NCI-H345 treated with DMSO at 0.1 percent for 48 hours (cell line): Measurements from ENCODE around the gene CDH23.

Experiments used
- DNase-seq: peaks from one replicate; lab custom pipeline; 2025; ENCODE audit not compliant: unreplicated experiment; lab: John Stamatoyannopoulos, UW

Gene CDH23

GRCh38 chr10:71818674-71819260 is 422.0 kb downstream of the CDH23 start:
- no peak for DNase-seq

DNA sequence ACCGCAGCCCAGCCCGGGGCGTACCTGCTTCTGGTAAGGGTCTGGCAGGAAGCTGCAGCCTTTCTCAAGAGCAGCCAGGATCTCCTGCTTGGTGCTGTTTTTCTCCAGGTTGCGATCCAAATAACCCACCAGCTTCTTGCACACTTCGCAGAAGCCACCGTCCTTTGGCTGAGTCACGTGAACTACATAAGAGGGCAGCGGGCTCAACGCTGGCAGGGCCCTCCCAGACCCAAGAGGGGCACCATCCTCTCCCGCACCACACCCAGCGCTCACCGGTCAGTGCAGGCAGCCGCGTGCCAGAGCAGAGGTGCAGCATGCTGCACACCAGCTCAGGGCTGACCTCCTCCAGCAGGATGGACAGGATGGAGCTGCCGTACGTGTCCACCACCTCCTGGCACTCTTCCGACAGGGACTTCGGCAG is 422.7 kb downstream of the CDH23 start:
- no peak for DNase-seq

DNA sequence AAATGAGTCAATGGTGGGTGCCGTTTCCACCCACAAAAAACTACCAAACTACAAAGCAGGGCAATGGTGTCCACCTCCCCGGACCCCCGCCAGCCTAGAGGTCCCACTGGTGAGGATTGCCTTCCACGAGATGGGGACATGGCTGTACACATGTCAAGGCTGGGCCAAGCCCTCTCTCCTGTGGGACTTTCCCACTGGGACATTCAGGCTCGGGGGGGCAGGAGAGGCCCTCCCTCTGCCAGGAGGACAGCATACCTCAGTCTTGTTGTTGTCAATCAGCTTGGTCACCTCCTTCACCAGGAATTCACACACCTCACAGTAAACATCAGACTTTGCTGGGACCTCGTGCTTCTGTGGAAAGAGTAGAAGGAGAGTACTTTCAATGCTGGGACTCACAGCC is 423.3 kb downstream of the CDH23 start:
- DNase-seq: no peak

- DNase-seq: no peak
These were observed 424.2 kb downstream of the CDH23 start for GRCh38 chr10:71820966-71821365.

- DNase-seq: no peak
These were observed 425.4 kb downstream of the CDH23 start for GRCh38 chr10:71821909-71822763.

DNA sequence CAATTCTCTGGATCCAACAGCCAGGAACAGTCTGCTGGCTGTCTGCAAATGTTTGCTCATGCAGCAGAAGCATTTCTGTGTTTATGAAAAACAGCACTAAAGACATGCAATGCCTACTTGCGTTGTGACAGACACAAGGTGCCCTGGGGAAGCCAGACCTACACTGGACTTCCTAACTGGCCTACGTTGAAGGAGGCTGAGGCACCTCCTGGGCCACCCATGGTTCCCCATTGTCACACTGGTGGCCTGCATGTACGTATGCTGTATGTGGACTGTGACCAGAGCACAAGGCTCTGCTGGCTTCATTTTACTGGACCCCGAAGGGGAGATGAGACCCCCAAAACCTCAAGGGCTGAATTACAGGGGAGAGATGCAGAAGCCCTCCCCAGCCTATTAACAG is 426.6 kb downstream of the CDH23 start:
- DNase-seq: no peak

DNA sequence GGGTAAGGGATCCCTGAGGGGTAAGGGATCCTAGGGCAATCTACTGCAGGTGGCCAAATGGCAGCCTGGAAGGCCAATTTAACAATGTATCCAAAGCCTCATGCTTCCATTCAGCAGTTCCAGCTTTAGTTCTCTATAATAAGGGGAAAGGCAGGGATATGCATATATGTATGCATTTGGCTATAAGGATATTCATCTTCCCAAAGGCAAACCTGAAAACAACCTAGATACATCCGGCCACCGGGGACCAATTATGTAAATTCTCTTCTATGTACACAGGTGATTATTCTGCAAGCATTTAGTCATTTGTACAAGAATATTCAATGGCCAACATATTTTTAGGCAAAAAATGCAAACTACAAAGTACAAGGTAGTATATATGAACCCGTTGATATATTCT is 427.6 kb downstream of the CDH23 start:
- DNase-seq: no peak

DNA sequence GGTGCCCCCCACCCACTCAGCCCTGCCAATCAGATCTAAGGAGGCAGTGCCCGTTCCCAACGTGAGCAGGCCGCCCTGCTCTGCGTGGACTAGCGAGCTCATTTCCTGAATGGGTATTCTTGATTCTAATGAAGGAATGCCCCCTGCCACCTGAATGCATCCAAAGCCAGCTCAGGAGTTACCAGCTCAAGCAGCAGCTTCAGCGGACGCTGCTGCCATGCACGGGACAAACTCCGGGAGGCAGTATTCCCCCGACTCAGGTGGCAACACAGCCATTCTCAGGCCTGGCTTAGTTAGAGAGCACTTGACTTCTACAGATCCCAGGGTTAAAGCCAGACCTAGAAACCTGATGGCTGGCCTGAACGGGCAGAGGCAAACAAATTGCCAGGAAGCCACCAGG is 428.5 kb downstream of the CDH23 start:
- DNase-seq: no peak

- no peak for DNase-seq
These were observed 431.1 kb downstream of the CDH23 start for GRCh38 chr10:71827852-71828251.

GRCh38 chr10:71828702-71829101 is 432.0 kb downstream of the CDH23 start:
- no peak for DNase-seq

- no peak for DNase-seq
These were observed 432.5 kb downstream of the CDH23 start for GRCh38 chr10:71829171-71829570.

DNA sequence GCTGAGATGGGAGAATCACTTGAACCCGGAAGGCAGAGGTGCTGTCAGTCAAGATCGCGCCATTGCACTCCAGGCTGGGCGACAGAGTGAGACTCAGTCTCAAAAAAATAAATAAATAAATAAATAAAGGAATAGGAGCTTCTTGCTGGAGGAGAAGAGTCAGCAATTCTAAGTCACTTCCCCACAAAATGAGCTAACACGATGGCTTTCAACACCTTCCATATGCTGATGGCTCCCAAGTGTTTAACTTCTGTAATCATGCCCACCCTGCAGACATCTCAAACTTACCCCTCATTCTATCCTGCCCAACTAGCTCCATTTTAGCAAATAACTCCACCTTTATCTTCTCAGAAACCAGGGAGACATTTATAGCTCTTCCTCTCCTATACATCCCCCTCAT is 433.2 kb downstream of the CDH23 start:
- no peak for DNase-seq

- no peak for DNase-seq
These were observed 434.0 kb downstream of the CDH23 start for GRCh38 chr10:71830726-71831125.

GRCh38 chr10:71831646-71832552 is 435.2 kb downstream of the CDH23 start:
- no peak for DNase-seq

GRCh38 chr10:71832967-71833366 is 436.2 kb downstream of the CDH23 start:
- no peak for DNase-seq

GRCh38 chr10:71833451-71834342 is 437.0 kb downstream of the CDH23 start:
- DNase-seq: no peak

GRCh38 chr10:71834343-71834674 is 437.6 kb downstream of the CDH23 start:
- no peak for DNase-seq

DNA sequence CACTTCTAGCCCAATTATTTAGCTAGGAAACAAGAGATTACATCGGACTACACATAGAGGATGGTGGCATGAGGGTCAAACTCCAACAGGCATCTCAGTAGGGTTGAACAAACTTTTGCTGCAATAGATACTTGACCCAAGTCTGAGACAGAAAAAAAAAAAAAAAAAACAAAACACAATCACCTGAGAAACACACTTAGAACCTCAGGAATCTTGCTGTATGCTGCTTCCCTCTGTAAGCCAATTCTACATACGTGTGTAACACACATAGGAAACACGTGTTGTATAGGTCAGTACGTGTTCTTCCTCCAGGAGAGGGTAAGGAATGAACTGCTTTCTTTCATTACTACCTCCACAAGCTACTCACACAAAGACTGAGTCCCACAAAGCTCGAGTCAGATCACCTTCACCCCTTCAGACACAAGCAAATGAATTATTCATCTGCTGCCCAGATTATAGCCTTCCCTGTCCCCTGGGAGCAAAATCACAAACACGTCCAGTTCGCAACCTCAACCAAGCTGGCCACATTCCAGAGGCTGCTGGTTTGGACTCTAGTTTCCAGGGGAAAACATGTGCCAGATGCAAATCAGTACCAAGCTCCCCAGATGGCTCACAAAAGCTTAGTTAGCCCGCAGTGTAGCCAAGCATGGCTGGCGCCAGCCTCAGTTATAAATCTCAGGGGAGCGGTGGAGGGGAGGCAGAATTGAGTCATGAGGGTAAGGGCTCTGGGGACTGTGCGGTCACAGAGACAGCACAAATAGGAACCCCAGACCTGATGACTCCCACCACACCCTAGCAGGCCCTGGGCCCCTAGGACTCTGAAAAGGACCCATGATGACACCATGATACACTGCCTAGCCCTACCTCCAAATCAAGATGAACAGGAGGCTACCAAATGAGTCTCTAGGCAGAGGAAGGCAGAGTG is 439.2 kb downstream of the CDH23 start:
- no peak for DNase-seq

DNA sequence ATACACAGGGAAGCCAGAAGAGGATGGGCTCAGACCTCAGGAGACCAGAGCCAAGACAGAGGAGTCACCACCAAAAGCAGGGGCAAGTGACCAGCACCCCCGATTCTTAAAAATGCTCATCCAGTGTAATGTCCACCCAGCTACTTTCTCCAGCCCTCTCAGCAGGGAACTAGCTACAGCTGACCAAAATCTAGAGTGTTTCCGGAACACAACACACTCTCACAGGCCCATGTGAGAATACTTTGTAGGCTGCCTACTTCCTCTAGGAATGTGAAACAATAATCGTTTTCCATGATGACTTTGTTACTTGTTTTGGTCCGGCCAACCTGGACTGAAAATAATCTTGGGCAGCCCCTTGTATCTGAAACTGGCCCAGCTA is 439.9 kb downstream of the CDH23 start:
- no peak for DNase-seq
